CD4-positive, alpha-beta T cell treated with Interleukin-15 for 4 hours (primary cell): ENCODE data around the gene CASTOR2.
"Not testable (repeated sequence)": the region's sequence is repeated elsewhere in the genome, so short reads cannot be mapped to it uniquely, and the experiment has no call there.

Experiments used
- DNase-seq: peaks from one replicate; pipeline ENCODE4 v3.0.0-alpha.2; 2020; ENCODE audit warnings: low spot score

Gene CASTOR2

DNA sequence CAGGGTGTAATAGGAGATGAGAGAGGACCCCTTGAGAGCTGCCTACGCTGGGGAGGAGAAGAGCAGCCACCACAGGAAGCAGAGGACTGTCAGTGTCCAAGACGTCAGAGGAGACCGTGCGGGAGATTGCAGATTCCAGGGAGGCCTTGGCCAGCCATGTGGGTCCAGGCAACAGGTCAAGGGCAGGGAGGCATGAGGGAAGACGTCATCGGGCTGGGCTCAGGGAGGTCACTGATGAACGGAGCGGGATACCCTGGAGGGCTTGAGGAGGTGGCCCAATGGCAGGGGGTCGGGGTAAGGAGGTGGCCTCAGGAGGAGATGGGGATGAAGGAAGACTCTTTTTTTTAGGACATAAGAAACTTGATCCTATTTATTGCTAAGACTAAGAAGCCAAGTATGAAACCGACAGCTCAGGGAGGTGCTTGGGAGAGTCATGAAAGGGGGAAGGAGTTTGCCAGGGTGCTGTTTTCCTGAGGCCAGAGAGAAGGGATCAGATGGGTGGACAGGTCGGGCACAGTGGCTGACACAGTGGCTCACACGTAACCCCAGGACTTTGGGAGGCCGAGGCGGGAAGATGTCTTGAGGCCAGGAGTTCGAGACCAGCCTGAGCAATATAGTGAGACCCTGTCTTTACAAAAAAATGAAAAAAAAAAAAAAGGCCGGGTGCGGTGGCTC, 30.5 kb downstream of the CASTOR2 start:
- not testable (repeated sequence) for DNase-seq

DNA sequence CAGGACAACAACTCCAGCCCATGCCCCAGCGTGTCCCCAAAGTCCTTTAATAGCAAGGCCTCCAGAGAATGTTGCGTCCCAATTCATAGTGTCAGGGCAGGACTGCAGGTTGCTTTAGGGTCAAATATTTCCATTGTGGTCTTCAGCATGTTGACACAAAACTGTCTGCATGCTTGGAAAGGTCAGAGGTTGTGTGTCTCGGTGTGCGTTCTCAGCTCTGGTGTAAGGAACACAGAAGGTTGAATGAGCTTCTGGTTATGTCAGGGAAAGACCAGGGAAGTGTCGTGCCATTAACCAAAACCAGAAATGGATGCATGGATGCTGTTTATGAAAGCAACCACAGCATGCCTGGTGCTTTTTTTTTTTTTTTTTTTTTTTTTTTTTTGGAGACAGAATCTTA, 31.9 kb downstream of the CASTOR2 start:
- not testable (repeated sequence) for DNase-seq

DNA sequence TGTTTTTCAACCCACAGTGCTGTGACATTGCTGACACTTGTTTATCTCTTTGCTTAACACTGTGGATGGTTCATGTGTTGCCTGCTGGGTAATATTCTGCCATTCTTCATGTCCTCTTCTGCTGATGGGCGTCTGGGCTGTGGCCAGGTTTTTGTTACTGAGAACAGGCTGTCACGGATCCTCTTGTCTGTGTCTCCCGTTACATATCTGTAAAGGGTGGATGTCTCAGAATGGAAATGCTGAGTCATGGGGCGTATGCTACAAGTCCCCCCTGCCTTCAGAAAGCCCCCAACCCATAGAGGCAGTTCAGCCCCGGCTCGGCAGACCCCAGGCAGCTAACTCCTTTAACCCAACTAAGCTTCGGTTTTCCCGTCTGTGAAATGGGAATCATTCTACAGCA, 33.3 kb downstream of the CASTOR2 start:
- not testable (repeated sequence) for DNase-seq

DNA sequence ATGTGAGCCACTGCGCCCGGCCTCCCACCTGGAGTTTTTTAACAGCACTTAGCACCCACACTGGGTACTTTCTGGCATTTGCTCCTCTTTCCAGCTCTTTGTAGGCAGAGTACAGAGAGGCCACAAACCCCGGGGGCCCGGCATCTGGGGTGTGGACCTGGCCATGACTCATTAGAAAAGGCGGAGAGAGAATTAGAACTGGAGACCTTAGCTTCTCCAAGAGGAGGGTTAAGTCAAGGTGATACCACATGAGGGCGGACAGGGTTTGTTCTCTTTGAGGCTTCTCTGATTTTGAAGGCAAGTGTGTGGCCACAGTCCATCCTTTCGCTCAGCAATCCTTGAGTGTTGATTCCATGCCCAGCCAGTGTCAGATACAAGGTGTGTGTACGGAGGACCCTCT, 36.9 kb downstream of the CASTOR2 start:
- not testable (repeated sequence) for DNase-seq

DNA sequence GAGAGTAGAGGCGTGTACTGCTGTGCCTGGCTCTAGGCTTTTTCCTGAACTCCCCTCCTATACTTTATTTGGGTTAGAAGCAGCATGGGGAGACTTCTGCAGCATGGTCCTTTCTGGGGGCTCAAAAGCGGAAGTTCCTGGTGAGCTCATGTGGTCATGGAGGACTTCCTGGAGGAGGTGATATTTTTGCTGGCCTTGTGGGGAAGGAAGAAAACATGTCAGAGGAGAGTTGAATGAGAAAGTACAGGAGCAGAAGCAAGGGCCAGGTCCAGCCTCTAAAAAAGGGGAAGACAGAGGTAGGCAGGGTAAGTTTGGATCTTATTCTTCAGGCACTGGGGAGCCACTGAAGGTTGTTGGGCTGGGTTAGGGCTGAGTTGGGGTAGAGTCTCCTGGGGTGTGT, 45.5 kb downstream of the CASTOR2 start:
- no peak for DNase-seq

DNA sequence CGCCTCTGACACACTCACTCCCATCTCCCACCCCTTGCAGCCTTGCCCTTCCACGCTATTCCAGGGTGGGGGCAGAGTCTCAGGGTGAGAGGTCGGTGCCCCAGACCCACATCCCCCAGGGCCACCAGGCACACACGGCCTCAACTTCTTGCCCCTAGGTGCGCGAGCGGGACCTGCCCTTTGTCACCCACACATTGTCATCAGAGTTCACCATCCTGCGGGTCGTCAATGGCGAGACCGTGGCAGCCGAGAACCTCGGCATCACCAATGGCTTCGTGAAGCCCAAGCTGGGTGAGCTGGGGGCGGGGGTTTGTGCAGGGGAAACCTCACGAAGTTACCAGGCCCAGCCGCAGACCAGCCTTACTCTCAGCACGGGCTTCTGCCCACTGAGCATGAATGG, 53.3 kb downstream of the CASTOR2 start:
- no peak for DNase-seq

DNA sequence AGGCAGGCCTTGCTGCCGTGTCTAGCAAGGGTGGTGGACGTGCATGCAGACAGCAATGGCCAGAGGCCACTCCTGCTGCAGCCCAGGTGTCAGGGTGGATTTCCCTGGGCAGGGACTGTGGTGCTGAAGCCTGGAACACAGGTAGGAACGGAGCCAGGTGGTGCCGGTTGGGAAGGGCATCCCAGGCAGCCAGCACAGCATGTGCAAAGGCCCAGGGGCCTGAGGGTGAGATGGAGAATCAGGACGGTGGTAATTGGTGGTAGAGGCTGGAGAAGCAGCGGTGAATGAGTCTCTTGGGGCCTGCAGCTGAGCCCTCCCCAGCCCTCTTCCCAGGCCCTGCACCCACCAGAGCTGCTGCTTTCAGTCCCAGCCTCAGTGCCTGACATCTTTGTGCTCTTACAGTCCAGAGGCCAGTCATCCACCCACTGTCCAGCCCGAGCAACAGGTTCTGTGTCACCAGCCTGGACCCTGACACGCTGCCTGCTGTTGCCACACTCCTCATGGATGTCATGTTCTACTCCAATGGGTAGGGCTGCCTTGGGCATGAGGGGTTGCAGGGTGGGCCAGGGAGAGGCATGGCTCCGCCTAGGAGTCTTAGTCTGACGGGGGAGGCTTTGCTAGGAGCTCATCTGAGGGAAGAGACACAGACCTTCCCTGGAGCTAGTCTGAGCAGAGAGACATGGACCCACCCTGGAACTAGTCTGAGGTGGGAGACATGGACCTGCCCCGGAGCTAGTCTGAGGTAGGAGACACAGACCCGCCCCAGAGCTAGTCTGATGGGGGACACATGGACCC, 54.3 kb downstream of the CASTOR2 start:
- DNase-seq: no peak

DNA sequence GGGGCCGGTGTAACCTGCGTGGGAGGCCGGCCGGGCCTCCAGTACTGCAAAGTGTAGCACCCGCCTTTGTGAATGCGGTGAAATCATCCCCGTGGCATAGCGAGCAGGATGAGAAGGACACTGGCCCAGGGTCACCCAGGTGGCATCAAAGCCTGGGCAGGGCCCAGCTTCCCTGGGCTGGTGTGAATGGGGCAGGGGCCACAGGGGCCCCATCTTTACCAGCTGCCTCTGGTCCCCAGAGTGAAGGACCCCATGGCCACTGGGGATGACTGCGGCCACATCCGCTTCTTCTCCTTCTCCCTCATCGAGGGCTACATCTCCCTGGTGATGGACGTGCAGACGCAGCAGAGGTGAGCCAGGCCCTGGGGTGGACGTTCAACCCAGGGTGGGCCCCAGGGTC, 55.3 kb downstream of the CASTOR2 start:
- DNase-seq: no peak

DNA sequence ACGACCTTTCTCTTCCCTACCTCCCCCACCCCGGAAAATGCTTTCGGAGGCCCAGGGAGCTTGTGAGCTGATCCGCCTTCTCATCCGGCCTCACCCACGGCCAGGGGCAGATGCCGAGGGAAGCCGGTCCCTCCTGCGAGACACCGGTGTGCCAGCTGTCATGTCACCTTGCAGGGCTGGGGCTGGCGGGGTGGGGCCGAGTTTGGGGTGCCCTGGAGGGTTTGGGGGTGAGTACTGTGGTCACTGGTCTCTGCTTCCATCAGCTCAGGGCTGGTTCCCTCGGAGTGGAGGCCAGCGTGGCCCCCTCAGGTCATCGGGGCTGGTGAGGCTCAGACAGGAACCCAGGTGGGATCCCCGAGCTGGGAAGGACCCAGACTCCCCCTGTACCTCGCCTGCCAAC, 60.4 kb downstream of the CASTOR2 start:
- no peak for DNase-seq

DNA sequence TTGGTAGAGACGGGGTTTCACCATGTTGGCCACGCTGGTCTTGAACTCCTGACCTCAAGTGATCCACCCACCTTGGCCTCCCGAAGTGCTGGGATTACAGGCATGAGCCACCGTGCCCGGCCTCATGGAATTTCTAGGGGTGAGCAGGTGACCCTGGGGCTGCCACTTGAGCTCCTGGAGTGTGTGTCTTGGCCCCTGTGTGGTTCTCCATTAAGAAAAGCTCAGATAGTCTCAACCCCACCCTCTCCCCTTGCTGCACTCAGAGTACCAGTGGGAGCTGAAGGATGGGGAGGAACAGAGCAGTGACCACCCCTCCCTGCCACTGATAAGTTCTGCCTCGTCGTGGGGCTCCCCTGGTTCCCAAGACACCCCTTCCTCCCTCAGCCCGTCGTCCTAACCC, 63.8 kb downstream of the CASTOR2 start:
- no peak for DNase-seq

DNA sequence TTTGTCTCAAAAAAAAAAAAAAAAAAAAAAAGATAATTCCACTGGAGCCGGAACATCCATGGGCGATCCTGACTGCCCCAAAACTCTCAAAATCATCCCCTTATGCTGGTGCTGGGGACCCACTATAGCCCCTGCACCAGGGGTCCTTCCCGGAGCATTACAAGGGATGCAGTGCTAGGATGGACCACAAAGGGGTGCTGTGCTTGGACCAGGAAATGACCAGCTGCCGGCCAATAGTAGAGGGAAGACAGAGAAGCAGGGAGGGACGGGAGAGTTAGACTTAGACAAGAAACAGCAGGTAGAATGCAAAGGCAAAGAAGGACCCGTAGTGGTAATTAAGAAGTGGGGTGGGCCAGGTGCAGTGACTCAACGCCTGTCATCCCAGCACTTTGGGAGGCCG, 68.6 kb downstream of the CASTOR2 start:
- DNase-seq: no peak

DNA sequence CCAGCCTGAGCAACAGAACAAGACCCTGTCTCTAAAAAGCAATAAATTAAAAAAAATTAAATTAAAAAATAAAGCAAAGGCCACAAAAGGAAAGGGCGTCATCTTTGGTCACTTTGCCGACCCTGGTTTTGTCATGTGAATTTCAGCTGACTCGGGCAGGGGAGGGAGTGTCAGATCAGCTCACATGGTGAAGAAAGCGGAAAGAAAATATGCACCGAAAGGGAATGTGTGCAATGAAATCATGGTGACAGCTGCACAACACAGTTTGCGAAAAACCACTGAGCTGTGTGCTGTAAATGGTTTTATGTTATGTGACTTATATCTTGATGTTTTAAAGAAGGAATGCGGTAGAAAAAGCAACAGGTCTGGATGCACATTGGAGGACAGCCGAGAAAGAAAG, 69.3 kb downstream of the CASTOR2 start:
- DNase-seq: no peak

DNA sequence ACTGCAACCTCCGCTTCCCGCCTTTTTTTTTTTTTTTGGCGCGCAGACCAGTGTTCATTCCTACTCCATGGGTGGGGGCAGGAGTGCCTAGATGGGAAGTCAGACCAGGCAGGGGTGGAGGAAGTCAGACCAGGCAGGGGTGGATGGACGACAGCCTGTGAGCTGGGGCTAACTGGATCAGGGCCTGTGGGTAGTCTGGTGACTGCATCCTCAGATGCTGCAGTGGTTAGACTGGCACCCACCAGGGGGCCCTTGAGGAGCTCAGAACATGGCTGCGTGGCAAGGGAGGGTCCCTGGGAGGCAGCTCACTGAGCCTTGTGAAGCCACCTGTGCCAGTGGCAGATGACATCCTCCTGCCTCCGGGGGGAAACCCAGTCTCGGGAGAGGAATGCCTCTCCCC, 74.0 kb downstream of the CASTOR2 start:
- no peak for DNase-seq

DNA sequence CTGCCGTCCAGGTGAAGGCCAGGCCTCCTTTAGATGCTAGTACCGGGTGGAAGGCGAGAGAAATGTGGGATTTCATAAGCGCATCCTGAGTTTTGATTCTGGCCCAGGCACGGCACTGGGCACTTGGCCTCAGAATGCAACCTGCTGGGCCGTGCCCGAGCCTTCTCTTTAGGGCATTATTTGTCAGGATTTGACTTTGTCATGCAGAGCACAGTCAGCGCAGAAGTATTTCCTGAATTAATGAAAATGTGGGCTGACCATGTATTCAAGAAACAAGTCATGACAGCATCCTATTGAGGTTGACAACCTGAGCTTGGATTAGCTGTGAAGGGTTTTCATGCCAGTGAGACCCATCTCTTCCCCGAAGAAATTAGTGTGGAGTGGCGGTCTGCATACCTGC, 74.7 kb downstream of the CASTOR2 start:
- no peak for DNase-seq

DNA sequence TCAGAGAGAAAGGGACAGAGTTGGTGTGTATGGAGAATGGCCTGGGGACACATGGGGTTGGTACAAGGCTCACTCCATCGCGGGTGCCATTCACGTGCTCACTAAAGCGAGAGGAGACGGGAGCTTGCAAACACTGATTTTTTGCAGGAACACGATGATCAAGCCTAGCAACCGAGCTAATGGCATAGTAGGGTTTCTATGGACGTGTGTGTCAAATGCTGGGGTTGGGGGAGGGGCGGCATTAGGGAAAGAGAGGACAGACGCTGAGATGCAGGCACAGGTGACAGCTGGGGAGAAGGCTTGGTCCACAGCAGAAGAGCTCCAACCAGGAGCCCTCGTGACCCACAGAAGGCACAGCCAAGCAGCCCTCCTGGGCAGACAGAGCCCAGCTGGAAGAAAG, 75.2 kb downstream of the CASTOR2 start:
- no peak for DNase-seq

DNA sequence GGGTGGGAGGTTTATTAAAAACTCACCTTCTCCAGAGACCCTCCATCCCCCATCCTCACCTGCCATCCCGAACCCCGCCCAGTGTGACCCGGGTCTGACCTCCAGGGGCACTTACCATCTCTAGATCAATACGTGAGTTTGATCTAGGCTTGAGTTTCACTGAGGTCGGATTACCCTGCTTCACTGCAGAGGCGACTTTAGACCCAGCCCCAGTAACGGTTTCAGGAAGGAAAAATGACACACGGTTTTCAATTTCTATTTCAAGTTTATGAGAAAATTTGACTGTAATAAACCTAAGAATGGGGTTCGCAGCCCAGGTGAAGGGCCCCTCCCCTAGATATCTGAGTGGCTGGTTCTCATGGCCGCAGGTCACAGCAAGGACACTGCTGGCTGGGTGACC, 76.0 kb downstream of the CASTOR2 start:
- no peak for DNase-seq

DNA sequence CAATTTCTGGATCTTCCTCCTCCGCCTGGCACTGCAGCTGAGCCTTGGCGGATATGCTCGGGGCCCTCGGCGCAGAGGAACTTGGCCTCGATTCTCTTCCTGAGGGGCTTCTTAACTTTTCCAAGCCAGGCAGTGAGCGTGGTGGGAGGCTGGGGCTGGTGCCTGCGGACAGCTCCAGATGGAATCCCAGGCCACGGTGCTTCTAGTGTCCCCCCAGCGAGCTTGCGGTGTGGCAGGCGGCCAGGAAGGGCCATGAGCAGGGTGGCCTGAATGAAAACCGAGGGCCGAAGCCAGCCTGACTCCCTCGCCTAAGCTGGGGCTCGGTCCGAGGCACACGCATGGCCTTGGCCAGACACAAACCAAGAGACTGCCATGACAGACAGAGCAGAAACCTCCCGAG, 77.8 kb downstream of the CASTOR2 start:
- no peak for DNase-seq

DNA sequence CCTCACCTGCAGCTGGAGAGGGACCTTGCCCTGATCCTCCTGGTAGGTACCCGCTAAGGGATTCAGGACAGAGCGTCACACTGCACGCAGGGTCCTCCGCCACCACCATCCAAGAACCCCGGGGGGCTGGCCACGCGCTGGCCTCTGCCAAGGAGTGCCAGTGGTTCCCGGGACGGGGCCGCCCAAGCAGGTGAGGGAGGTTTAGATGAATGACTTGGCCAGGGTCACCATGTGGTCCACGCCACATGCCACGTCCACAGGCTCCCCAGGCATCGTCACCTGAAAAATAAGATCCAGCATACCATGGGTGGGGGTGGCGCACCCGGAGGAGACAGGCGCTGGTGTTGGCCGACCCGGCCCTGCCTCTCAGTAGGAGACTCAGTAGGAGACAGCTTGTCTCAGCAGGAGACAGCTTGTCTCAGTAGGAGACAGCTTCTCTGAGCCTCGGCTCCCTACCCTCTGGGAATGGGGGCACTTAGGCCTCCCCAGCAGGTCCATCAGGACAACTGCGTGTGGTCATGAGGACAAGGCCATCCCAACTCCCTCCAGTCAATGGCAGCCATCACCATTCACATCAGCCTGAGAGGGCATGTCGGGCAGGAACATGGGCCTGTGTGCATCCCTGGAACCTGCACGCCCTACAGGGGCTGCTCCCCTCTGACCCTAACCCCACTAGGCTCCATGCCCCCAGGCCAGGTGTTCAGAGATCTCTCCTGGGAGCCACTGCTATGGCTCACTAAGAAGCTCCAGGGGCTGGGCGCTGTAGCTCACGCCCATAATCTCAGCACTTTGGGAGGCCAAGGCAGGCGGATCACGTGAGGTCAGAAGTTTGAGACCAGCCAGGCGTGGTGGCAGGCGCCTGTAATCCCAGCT, 78.6 kb downstream of the CASTOR2 start:
- DNase-seq: no peak

DNA sequence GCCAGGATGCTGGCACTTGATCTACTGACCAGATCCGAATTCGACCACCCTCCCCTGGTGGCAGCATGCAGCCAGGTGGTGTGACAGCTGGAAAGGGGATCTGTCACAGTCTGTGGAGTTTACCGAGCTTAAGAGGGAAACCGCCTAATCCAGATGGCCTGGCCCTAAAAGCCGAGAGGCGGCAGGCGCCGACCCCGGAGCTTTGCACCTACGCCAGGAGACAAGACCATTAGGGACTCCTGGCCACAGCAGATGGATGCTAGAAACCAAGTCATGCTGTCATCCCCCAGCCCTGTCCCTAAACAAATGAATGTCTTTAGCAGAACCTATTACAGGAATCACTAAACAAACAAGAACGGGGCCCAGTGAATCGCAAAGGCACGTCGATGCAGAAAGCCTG, 81.4 kb downstream of the CASTOR2 start:
- no peak for DNase-seq

DNA sequence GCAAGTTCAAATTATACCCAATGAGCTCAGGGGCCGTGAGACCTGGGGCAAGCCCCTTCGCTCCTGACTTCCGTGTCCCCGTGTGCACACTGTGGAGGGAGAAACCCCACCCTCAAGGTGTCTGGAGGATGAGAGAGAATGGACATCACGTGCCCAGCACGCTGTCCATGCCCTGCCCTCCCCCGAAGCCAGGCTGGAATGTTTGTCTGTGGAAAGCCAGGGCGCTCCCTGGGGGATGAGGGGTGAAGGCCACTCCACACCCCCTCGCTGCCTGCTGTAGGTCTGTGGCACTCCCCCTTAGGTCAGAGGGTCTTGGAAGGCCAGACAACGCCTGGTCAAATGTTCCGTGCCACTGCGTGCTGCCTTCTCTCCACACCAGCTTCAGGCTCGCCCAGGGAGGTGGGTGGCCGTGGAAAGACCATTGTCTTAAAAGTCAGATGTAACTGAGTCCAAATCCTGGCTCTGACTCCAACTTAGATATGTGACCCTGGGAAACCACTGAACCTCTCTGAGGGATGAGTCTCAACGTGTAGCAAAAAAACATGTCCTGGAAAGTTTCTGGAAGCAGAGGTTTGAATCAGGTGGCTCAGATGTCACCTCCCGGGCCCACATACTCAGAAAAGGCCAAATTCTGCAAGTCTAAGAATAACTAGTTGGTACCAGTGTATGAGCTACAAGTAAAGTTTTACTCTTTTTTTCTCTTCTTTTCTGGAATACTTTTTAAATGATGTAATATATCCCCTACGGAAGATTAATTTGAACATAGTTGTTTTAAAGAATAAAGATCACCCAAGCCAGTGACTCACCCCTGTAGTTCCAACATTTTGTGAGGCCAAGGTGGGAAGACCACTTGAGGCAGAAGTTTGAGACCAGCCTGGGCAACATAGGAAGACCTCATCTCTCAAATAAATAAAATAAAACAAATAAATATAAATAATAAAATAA, 84.2 kb downstream of the CASTOR2 start:
- no peak for DNase-seq

DNA sequence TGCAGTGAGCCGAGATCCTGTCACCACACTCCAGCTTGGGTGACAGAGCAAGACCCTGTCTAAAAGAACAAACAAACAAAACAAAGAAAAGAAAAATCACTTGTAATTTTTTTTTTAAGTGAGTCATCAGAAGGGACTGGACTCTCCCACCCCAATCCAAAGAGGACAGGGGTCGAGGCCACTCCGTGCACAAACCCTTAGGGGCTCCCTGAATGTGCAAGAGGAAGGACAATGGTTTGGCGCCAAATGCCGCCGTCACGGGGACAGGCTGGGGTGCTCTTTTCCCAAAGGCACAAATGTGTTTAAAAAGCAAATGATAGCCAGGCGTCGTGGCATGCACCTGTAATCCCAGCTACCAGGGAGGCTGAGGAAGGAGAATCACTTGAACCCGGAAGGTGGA, 85.3 kb downstream of the CASTOR2 start:
- DNase-seq: no peak

DNA sequence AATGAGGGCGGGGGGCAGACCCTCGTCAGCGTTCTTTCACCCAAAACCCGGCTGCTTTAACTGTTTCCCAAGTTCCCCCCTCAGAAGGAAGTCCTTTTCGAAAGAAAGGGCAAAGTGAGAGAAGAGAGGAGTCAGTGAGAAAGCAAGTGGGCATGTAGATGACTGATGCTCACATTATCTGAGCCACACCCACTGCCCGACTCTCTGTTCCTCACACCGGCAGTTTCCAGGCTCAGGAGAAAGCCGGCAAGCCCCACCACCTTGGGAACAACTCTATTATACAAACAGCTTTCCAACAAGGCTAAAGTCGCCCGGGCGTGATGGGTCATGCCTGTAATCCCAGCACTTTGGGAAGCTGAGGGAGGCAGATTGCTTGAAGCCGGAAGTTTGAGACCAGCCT, 86.0 kb downstream of the CASTOR2 start:
- DNase-seq: no peak
